NCI-H1105 (cell line): ENCODE data around the gene MRPL47.
A peak's percentile ranks its signal among the peaks of the same experiment; 100 is the strongest.
"Not testable (repeated sequence)": the region's sequence is repeated elsewhere in the genome, so short reads cannot be mapped to it uniquely, and the experiment has no call there.

Source experiments
- DNase-seq: peaks from one replicate; lab custom pipeline; 2025; lab: John Stamatoyannopoulos, UW

Gene MRPL47

DNA sequence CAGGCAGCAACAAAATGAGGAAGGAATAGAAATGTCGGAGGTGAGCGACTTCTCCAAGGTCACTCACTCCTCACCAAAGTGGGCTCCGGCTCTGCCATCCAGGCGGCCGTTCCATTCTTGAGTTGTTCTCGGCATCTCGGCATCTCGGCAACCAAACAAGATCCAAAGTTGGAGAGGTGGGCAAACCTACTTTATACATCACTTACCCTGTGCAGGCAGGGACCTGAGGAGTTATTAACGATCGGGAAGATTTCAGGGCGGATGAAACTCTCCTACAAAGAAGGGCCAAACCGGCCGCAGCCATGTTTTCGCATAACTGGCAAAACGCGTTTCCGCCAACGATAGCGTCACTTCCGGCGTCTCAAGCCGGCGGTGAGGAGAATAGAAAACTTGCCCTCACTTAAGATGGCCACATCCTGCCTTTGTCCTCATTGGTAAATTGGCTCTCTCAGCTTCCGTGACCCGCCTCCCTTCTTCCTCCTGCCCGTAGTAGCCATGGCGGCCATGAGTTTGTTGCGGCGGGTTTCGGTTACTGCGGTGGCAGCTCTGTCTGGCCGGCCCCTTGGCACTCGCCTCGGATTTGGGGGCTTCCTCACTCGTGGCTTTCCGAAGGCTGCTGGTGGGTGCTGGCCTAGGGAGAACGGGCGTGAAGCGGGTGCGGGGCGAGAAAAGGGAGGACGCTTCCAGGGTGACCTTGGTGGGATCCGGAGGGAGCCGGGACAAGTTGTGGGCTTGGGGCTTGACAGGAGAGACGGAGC lies at the start of gene MRPL47, which contains the start of gene NDUFB5:
MRPL47 (minus strand) TSS at position 318 of the 758 bp plus-strand sequence; CDS start at position 304, 14 bp downstream.
NDUFB5 (plus strand) TSS at position 474 of the 758 bp plus-strand sequence; CDS start at position 496, 22 bp downstream.
- DNase-seq = peak; percentile 99

GRCh38 chr3:179653096-179653797 lies 48.8 kb upstream of the MRPL47 start:
- DNase-seq = peak; percentile 85

DNA sequence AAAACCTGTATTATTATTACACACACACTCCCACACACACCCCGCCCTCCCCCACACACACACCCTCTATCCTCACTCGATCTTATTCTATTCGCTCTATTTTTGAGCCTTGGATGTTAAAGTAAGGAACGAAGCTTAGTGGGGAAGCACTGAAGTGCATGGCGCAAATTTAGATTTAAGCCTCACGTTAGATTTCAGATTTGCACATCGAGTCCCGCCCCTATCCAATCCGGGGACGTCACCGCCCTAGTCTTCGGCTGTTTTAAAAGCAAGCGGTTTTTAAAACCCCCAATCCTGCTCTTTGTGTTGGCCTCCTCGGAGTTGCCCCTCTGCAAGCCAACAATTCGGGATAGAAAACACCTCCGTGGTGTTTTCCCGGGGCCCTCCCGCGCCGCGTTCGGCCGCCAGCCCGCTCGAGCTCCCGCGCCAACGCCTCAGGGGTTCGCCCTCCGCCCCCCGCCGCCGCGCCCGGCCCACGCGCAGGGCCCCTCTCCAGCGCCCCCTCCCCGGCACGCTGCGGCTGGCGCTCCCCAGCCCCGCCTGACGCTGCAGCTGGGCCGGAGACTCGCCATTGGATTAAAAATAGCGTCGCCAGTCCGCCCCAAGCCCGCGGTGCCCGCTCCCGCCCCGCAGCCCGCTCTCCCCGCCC lies 48.1 kb upstream of the MRPL47 start, which contains the start of gene USP13:
USP13 (plus strand) TSS at position 594 of the 649 bp plus-strand sequence. CDS start 186 bp downstream, outside the sequence.
- peak; percentile 92 for DNase-seq

GRCh38 chr3:179651687-179652446 lies 47.4 kb upstream of the MRPL47 start:
- no peak for DNase-seq

DNA sequence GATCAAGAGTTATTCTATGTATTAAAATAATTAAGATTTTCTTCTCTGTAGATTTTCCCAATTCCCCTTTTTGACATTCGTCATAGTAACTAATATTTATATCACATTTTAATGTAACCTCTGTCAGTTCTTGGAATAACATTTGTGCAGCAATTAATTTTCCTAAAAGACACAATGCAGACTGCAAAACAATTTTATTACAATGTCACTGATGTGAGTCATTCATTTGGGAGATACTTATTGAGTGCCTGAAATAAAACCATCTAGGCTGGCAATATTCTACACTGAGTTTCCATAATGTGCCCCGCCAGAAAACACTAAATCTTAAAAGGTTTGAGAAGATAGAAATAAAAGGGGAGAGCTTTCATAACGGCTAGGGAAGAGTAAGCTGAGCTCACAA lies 41.7 kb upstream of the MRPL47 start:
- no peak for DNase-seq

DNA sequence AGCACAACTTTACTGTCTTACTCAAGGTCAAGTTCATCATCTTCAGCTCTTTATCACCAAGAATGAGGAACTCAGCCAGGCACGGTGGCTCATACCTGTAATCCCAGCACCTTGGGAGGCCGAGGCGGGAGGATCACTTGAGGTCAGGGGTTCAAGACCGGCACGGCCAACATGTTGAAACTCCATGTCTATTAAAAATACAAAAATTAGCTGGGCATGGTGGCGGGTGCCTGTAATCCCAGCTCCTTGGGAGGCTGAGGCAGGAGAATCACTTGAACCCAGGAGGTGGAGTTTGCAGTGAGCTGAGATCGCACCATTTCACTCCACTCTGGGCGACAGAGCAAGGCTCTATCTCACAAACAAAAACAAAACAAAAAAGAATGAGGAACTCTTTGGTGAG lies 39.4 kb upstream of the MRPL47 start:
- DNase-seq = not testable (repeated sequence)

DNA sequence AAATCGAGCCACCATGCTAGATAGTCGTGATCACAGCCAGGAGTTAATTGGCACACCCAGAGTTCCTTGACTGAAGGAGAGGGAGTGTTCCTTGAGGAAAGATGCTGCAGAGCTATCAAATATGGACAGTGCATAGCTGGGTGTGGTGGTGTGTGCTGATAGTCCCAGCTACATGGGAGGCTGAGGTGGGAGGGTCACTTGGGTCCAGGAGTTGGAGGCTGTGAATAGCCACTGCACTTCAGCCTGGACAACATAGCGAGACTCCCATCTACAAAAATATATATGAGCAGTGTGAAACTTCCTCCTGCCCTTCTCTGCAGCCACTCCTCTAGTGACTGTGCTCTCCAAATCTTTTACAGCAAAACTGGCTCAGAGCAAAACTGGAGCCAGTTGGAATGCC lies 38.4 kb upstream of the MRPL47 start:
- DNase-seq = no peak

DNA sequence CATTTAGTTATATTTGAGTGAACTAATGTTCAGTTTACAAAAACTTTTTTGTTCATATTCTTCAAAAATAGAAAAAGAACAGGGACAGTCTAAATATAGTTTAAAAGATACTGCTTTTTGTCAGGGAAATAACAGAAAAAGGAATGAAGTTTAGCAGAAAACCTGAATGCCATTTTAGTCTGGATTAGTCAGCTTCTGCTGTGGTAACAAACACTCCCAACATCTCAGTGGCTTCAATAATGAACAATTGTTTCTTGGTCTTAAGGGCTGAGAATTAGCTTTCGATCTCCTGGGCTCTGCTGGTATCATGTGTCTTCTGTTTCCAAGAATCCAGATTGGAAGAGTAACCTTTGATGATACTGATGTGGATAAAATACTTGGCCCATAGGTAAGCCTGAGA lies 36.0 kb upstream of the MRPL47 start:
- DNase-seq = no peak

- no peak for DNase-seq
Observed at GRCh38 chr3:179630753-179631451, 26.5 kb upstream of the MRPL47 start.

DNA sequence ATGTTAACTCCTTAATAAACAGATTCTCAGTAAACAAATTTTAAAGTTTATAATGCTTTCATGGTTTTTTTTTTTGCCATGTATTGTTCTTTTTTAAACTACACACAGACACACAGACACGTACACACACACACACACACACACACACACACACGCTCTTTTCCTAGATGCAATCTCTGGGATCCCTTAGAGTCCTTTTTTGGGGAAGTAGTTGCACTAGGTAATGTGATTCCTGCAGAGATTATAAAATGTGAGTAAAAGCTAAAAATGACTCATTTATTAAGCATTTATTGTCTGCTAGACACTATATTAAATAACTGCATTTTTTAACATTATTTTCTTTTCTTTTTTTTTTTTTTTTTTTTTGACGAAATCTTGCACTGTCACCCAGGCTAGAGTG lies 20.0 kb upstream of the MRPL47 start:
- no peak for DNase-seq

DNA sequence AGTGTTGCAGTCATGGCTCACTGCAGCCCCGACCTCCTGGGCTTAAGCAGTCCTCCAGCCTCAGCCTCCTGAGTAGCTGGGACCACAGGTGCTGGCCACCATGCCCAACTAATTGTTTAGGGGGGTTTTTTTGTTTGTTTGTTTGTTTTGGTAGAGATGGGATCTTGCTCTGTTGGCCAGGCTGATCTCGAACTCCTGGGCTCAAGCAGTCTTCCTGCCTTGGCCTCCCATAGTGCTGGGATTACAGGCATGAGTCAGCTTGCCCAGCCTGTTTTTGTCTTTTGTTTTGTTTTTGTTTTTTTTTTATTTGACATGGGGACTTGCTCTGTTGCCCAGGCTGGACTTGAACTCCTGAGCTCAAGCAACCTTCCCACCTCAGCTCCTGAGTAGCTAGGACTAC lies 17.6 kb upstream of the MRPL47 start:
- no peak for DNase-seq

GRCh38 chr3:179615458-179616173 lies 11.2 kb upstream of the MRPL47 start:
- DNase-seq = no peak

DNA sequence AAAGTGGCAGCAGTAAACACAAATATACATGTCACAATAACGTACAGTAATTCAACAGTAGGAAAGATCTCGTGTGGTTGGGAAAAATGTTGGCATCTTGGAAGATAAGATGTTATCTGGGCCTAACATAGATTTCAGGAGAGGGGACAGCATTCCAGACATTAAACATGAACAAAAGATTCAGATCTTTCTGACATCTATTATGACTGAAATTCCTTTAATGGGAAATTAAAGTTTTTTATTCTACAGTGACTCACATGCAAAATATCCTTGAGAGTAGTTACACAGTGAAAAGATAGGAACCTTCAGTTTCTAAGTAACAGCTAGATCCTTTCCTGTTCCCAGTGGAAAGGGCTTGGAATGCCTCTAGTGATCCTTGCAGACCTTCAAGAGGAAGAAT lies 9.4 kb upstream of the MRPL47 start:
- no peak for DNase-seq

- no peak for DNase-seq
Observed at GRCh38 chr3:179610066-179610465, 5.6 kb upstream of the MRPL47 start.

DNA sequence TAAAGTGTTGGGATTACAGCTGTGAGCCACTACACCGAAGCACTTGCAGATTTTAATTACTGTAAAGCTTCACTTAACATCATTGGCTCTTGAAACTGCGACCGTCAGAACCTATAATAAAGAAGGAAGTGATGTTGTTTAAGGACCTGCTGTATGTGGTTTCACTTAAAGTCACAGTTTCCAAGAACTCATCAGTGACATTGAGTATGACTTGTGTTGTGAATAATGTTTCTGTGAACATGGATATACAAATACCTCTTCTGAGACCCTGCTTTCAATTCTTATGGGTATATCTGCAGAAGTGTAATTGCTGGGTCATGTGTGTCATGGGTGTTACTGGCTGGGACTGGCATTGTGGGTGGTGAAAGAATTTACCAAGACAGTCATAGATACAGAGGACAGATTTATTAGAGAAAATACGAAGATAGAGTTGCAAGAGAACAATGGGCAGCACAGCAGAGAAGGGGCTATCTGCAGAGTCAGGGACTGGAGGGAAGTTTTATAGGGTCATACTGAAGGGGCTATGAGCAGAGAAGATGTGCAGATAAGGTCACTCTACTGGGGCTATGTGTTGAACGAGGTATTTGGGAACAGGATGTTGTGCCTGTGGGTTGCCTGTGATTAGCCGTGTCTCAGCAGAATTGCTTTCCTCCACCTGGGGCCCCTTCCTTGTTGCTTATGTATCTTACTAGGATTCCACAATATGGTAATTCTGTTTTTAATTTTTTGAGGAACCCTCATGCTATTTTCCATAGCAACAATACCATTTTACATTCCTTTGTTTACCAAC lies 4.7 kb upstream of the MRPL47 start:
- no peak for DNase-seq

GRCh38 chr3:179606534-179607085 lies 2.2 kb upstream of the MRPL47 start:
- DNase-seq = no peak

GRCh38 chr3:179603831-179604230 lies 607 bp downstream of the MRPL47 start:
- no peak for DNase-seq

GRCh38 chr3:179603321-179603720 lies 1.1 kb downstream of the MRPL47 start:
- DNase-seq = no peak

GRCh38 chr3:179599531-179599930 lies 4.9 kb downstream of the MRPL47 start:
- DNase-seq = no peak

DNA sequence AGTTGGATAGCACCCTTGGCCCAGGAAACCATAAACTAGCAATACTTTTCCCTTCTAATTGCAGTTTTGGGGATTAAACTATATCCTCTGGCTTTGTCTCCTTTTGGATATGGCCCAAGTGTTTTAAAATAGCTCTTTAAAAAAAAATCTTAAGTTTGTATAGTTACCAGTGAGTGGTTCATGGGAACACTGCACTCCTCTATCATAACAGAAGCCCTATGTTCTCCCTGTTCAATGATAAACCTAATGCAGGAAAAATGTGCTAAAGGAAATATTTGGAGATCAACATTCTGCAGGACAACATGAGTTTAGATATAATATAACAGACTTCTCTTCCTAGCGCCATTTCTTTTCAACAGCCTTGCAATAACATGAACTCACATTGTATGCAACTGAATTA lies 13.1 kb downstream of the MRPL47 start:
- DNase-seq = no peak
